ENCODE measurements around the gene NUP205. TPM values are rescaled to one million over a fixed set of nuclear protein-coding genes. Genes with fewer than 3 reads are reported as not detected.

The NUP205 gene
- 35.5 and 47.4 TPM in 2 replicates for total RNA-seq

DNA sequence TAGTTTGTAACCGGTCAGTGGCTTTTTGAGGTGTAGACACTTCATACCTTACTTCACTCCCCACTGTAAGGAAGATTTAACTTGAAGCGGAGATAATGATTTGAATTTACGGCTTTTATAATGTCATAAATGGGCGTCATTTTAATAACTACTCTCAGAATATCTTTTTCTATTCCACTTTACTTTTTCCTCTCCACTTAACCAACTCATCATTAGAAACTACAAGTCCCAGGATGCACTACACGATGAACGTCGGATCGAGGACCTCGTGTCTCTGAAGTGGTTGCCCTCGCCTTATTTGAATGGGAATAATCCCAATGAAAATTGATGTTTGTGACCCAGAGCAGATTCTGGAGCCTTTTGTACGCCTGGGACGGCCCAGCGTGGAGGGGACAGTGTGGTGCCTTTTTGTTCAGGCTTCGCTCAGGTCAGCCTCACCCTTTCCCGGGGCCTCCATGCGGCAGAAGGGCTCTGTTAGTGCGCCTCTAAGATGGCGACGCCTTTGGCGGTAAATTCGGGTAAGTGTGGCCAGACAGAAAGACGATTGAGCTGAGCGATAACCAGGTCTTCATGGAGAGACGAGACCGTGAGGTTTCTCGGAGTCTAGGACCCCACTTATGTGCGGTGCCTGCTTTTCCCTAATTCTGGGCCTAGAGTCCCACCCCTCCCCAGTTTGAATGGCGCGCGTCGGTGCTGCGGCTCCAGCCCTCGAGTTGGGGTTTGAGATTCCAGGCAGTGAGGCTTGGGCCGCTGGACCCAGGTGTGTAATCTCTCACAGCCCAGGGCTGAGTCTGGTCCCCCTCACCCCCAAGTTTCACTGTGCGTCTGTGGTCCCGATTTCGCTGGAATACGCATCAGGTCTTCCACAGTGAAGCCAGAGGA, at the start of gene NUP205:
TSS of gene NUP205 (plus strand) at position 463 of the 882 bp plus-strand sequence. CDS start at position 491, 28 bp downstream.
- peak; percentile 81 for DNase-seq (ENCODE audit: low read depth in 2 of 2)

DNA sequence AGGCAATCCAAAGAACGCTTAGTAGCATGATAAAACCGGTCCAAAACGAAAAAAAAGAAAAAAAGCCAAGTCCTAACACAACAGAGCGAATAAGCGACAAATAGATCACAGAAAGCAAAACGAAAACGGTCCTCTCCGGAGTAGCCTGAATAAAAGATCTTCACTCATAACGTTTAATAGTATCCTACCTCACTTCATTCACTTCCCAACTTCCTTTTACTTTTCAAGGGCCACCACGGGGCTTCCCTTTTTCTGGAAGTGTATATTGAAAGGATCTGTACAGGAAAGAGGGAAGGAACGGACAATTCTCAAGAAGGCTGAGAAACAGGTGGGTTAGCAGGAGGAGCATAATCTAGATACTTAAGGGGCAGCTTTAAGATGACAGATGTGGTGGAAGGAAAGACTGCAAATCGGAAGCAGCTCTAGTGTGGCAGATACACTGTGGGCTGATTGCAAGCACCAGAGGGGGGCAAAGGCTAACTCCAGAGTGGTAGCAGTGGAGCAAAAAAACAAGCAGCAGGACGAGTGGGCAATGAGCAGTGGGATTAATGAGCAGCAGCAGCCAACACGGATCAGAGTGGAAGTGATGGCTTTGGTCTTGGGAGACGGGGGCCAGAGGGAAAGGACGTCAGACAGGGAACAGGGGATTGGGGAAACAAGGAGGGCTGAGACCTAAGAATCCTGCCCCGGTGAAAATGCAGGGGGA, 48.7 kb upstream of the NUP205 start:
- DNase-seq (ENCODE audit: low read depth in 2 of 2) = peak in 1 of 2 donors; percentile 47

DNA sequence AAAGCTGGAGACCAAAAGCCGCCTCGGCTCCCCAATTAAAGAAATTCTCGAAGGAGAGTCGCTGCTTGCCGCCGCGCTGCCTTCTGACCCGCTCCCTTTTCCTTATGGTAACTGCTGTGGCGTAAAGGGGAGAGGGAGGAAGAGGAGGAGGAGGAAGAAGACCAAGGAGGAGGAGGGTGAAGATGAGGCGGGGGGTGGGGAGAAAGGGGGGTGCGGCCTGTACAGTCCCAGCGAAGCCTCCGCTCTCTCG, 48.2 kb upstream of the NUP205 start:
- DNase-seq (ENCODE audit: low read depth in 2 of 2) = peak in 1 of 2 donors; percentile 63

DNA sequence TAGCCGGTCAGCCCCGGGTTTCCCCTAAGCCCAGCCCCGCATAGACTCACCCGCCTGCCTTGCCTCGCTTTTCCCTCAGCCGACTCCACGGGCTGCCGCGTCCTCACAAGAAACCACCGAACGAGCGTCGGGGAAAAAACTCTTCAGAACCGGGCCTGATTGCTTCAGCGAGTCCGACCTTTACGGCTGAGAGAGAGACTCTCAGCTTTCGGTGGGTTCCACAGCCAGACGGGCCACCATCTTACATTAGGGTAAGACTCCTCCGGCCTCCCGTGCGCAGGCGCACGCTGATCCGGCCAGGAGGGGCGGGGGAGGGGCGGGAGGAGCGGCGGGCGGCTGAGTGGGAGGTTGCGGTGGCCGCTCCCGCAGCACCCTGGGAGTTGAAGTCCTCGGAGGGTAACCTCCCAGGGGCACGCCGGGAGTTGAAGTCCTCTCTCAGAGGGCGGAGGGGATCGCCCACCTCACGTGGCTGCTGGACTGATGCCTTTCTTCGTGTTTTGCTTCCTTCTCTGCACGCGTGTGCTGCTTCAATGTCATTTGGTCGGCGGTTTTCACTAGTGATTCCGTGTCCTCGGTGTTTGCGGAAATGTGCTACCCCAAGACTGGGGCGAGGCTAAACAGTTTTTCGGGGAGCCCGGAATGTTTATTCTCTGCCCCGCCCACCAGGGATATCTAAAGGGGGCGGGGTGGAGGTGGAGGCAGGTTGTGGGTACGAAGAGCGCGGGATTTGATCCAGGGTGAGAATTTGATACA, 47.7 kb upstream of the NUP205 start, which contains the start of gene CNOT4:
TSS of gene CNOT4 (minus strand) at position 264 of the 753 bp plus-strand sequence. CDS start 71,771 bp downstream, outside the sequence.
- DNase-seq (ENCODE audit: low read depth in 2 of 2) = peak; percentile 88 to 96

DNA sequence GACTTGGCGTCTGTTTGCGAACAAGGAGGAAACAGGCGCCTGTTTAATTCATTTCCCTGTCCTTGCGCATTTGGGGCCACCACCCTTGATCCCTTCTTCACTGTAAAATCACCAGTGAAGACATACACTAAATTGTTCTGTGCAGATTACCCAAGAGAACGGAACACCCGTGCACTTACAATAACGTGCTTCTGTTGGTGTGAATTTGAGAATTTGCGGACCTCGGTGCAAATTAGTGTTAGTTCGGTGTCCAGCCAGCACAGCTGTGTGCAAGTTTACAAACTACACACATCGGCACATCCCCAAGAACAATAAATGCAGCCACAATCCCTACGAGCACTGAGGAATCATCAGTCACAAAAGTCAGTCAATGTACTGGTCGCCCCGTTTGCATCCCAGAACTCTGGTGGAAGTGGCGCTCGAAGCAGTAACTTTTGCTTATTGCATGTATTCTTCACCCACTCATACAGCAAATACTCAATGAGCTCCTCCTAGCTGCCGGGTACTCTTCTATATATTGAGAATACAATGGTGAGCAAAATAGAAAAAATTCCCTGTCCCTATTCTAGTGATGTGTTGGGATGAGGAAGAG, 47.0 kb upstream of the NUP205 start:
- peak in 1 of 2 donors; percentile 37 for DNase-seq (ENCODE audit: low read depth in 2 of 2)

GRCh38 chr7:135512135-135512887, 45.4 kb upstream of the NUP205 start:
- DNase-seq (ENCODE audit: low read depth in 2 of 2) = peak; percentile 69 to 84

GRCh38 chr7:135514856-135515255, 42.9 kb upstream of the NUP205 start:
- no peak for DNase-seq (ENCODE audit: low read depth in 2 of 2)

DNA sequence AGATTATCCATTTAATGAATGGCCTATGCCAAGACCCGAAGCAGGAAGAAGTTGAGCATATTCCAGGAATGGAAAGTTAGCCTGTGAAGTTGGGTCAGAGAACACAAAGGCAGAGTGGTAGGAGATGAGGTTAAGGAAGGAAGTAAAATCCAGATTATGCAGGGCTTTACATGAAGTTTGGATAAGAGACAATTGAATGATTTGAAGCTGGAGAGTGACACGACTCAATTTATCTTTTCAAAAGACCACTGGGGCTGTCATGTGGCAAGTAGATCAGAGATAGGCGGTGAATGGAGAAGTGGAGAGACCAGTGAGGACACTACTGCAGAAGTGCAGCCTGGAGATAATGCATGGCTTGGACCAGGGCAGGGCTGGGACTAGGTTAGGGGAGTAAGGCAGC, 40.7 kb upstream of the NUP205 start:
- no peak for DNase-seq (ENCODE audit: low read depth in 2 of 2)

DNA sequence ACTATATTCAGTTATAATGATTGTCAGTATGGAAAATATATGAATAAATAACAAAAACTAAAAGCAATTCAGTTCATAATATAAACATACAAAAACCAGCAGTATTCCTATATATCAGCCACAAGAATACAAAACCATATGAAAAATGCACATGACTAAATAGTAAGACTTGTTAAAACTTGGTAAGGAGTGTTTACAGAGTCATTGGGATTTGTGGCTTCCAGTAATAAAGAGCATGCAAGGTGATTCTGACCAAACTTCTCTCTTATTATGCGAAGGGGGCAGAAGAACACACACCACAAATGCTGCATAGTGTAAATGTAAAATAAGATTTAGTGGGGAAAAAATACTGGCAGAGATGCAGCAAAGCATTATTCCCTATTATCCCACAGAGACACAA, 39.0 kb upstream of the NUP205 start:
- no peak for DNase-seq (ENCODE audit: low read depth in 2 of 2)

DNA sequence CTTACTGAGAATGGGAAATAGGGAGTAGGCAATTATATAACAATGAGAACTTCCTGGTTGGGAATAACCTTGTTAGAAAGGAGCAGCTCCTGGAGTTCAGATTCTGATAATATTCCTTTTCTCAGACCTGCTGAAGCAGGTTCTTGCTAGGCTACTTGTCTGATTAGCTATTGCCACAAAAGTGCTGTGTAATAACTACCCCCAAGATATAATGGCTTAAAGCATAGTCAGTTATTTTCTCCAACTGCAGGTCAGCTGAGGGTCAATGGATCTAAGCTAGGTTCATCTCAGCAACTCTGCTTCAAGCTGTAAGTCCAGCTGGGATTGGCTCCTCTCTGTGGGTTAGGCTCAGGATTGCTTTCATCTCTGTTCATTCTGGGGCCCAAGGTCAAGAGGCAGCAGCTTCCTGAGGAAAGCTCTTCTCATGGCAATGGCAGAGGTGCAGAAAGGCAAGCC, 38.5 kb upstream of the NUP205 start:
- peak; percentile 84 to 86 for DNase-seq (ENCODE audit: low read depth in 2 of 2)

DNA sequence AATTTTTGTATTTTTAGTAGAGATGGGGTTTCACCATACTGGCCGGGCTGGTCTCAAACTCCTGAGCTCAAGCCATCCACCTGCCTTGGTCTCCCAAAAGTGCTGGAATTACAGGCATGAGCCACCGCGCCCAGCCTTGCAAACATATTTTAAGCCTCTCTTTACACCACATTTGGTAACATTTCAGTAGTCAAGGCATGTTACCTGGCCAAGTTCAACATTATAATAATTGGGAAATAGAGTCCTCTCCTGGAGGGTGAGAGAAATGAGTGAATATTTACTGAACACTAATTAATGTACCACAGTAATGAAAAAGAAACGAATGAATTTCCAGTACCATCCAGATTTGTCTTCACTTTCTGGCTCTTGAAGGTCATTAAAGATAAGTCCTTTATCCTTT, 37.8 kb upstream of the NUP205 start:
- DNase-seq (ENCODE audit: low read depth in 2 of 2) = no peak

- DNase-seq (ENCODE audit: low read depth in 2 of 2) = no peak
These were observed 35.2 kb upstream of the NUP205 start for GRCh38 chr7:135522509-135522908.

DNA sequence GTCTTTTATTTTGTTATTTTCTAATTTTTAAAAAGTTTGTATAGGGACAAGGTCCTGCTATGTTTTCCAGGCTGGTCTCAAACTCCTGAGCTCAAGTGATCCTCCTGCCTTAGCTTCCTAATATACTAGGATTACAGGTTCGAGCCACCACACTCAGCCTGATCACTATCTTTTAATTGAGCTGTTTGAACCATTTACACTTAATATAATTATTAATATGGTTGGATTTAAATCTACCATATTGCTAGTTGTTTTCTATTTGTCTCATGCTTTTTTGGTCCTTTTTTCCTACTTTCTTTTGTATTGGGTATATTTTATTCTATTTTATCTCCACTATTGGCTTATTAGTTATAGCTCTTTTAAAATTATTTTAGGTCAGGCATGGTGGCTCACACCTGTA, 34.6 kb upstream of the NUP205 start:
- DNase-seq (ENCODE audit: low read depth in 2 of 2) = no peak

DNA sequence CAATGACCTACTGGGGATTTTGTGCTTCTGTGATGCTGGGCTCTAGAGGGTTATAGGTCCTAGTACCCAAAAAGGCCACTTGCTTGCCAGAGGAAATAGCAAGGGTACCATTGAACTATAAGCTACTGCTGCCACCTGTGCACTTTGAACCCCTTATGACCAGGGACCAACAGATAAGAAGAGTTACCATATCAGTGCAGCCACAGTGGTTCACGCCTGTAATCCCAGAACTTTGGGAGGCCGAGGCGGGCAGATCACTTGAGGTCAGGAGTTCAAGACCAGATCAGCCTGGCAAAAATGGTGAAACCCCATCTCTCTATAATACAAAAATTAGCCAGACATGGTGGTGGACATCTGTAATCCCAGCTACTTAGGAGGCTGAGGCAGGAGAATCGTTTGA, 32.3 kb upstream of the NUP205 start:
- no peak for DNase-seq (ENCODE audit: low read depth in 2 of 2)

GRCh38 chr7:135527025-135527424, 30.7 kb upstream of the NUP205 start:
- no peak for DNase-seq (ENCODE audit: low read depth in 2 of 2)

DNA sequence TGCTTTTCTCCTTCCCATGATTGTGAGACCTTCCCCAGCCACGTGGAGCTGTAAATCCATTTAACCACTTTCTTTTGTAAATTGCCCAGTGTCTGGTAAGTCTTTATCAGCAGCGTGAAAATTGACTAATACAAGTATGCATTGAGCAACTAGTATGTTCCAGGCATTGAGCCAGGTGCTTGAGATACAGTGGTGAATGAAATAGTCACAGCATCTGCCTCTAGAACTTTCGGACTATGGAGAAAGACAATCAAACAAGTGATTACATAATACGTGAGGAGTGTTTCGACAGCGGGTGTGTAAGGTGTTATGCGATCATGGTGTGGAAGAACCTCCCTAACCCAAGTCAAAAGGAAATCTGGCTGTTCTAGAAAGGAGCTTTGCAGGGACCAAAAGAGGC, 21.6 kb upstream of the NUP205 start:
- DNase-seq (ENCODE audit: low read depth in 2 of 2) = no peak

DNA sequence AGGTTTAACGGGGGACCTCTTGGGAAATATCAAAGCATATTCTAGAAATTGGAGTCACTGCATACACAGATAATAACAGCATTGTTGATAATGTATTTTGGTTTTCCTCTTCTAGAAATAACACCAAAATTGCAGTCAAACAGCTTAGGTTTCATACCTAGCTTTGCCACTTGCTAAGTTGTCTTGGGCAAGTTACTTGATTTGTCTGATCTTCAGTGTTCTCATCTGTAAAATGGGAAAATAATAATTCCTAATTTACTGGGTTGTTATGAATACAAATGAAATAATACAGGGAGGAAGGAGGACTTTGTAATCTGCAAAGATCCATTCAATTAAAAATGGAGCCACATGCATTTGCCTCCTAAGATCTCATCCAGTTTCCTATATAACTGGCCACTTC, 20.3 kb upstream of the NUP205 start:
- no peak for DNase-seq (ENCODE audit: low read depth in 2 of 2)

GRCh38 chr7:135537905-135538304, 19.8 kb upstream of the NUP205 start:
- no peak for DNase-seq (ENCODE audit: low read depth in 2 of 2)

DNA sequence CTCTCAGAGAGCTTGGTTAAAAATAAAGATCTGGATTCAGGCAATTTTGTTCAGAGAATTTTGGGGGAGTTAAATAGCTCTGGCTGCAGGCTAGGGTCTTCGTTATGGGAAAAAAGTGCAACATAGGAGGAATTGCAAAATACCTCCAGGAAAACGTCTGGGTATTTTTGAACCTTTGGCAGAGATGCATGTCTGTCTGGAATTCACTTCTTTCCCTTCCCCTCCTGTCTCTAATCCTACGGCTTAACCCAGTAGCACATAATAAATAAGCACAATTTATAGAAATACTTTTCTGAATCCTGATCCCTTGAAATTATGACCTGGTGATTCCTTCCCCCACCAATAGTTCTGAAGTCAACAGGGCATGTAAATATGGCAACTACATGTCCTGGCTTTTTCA, 19.3 kb upstream of the NUP205 start:
- no peak for DNase-seq (ENCODE audit: low read depth in 2 of 2)

DNA sequence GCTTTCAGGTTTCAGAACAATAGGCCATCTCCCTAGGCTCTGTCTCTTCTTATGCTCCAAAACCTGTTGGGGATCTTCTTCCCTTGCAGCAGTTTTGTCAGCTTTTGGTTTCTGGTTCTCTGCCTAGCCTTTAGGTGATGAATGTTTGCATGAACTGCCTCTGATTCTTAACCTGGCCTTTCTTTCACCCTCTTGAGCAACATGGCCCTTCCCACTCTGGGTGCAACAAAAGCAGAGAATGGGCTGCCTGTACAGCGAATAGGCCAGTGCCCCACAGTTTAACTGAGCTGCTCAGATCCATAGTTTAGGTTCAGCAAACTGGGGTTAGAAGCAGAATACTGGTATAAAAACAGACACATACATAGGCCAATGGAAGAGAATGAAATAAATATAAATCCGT, 18.1 kb upstream of the NUP205 start:
- no peak for DNase-seq (ENCODE audit: low read depth in 2 of 2)

- DNase-seq (ENCODE audit: low read depth in 2 of 2) = no peak
These were observed 16.7 kb upstream of the NUP205 start for GRCh38 chr7:135541029-135541428.
